Neural cell (in vitro differentiated cells): ENCODE data around the gene NDFIP1. TPM values are rescaled to one million over a fixed set of nuclear protein-coding genes. Genes with fewer than 3 reads are reported as not detected.

Experiments
- H2AFZ ChIP-seq: fragments of 200-600, 300-800 bp; sonication (generic), shearing (Covaris generic); 2 replicates; pipeline ENCODE4 v1.6.0; 2014; ENCODE audit warnings: low read depth, mild to moderate bottlenecking, antibody characterized with exemption, low read length, moderate library complexity
- H3F3A ChIP-seq: fragments of 200-600 bp; shearing (Covaris generic); 2 replicates; pipeline ENCODE4 v1.6.1; 2016; ENCODE audit warnings: mild to moderate bottlenecking, moderate library complexity, mixed read lengths, antibody characterized with exemption, low read length; ENCODE audit not compliant: insufficient read depth, poor library complexity, severe bottlenecking
- H3K27ac ChIP-seq: fragments of 200-600, 300-800 bp; sonication (generic), shearing (Covaris generic); 2 replicates; pipeline ENCODE4 v1.5.1; 2014; ENCODE audit warnings: mild to moderate bottlenecking, low read length, moderate library complexity
- H3K27me3 ChIP-seq: fragments of 300-800, 200-600 bp; sonication (generic), shearing (Covaris generic); 2 replicates; pipeline ENCODE4 v1.6.0; 2014; ENCODE audit warnings: mild to moderate bottlenecking, low read depth, low read length, moderate library complexity; ENCODE audit not compliant: insufficient read depth
- H3K36me3 ChIP-seq: fragments of 300-800, 200-600 bp; sonication (generic), shearing (Covaris generic); 2 replicates; pipeline ENCODE4 v1.5.1; 2014; ENCODE audit warnings: mild to moderate bottlenecking, antibody characterized with exemption, low read length, moderate library complexity; ENCODE audit not compliant: insufficient read depth
- H3K4me2 ChIP-seq: fragments of 300-800, 200-600 bp; sonication (generic), shearing (Covaris generic); 2 replicates; pipeline ENCODE4 v1.6.0; 2014; ENCODE audit warnings: mild to moderate bottlenecking, low read length
- H3K4me3 ChIP-seq: fragments of 300-800, 200-600 bp; sonication (generic), shearing (Covaris generic); 2 replicates; pipeline ENCODE4 v1.5.1; 2014; ENCODE audit warnings: mild to moderate bottlenecking, low read length, moderate library complexity
- H3K79me2 ChIP-seq: fragments of 200-600 bp; shearing (Covaris generic); replicated peaks from 2 replicates; pipeline ENCODE4 v1.6.0; 2014; ENCODE audit warnings: mild to moderate bottlenecking, low read length, moderate library complexity; ENCODE audit not compliant: insufficient read depth
- H3K9ac ChIP-seq: fragments of 300-800, 200-600 bp; sonication (generic), shearing (Covaris generic); 2 replicates; pipeline ENCODE4 v1.6.1; 2016; ENCODE audit warnings: mild to moderate bottlenecking, low read length, mixed read lengths
- H3K9me2 ChIP-seq: fragments of 200-600 bp; shearing (Covaris generic); 2 replicates; pipeline ENCODE4 v1.6.1; 2016; ENCODE audit warnings: mild to moderate bottlenecking, low read length, mixed read lengths; ENCODE audit not compliant: insufficient read depth
- H3K9me3 ChIP-seq: fragments of 200-600, 300-800 bp; sonication (generic), shearing (Covaris generic); 2 replicates; pipeline ENCODE4 v1.6.1; 2016; ENCODE audit warnings: mild to moderate bottlenecking, mixed run types, low read length, moderate library complexity, mixed read lengths
- H4K20me1 ChIP-seq: fragments of 200-600 bp; shearing (Covaris generic); 2 replicates; pipeline ENCODE4 v1.6.1; 2016; ENCODE audit warnings: mild to moderate bottlenecking, mixed run types; ENCODE audit not compliant: insufficient read depth
- CTCF ChIP-seq: fragments of 450-650 bp; IDR thresholded peaks from 2 replicates; pipeline ENCODE4 v1.5.1; 2014; ENCODE audit warnings: antibody characterized with exemption, mild to moderate bottlenecking, moderate library complexity; ENCODE audit not compliant: poor library complexity, severe bottlenecking
- EP300 ChIP-seq: fragments of 450-650 bp; conservative IDR thresholded peaks from 2 replicates; pipeline ENCODE4 v1.6.1; 2014; ENCODE audit warnings: antibody characterized with exemption, mild to moderate bottlenecking, moderate library complexity; ENCODE audit not compliant: poor library complexity, severe bottlenecking
- EZH2 ChIP-seq: fragments of 200-600, 300-800 bp; shearing (Covaris generic), sonication (generic); IDR thresholded peaks from 2 replicates; pipeline ENCODE4 v1.6.1; 2014; ENCODE audit warnings: antibody characterized with exemption, low read length, borderline replicate concordance, mild to moderate bottlenecking; ENCODE audit not compliant: insufficient read depth, poor library complexity, severe bottlenecking
- MXI1 ChIP-seq: fragments of 450-650 bp; conservative IDR thresholded peaks from 2 replicates; pipeline ENCODE4 v1.6.1; 2014; ENCODE audit warnings: antibody characterized with exemption, mild to moderate bottlenecking; ENCODE audit not compliant: poor library complexity, severe bottlenecking
- POLR2AphosphoS5 ChIP-seq: IDR thresholded peaks from 2 replicates; pipeline ENCODE4 v1.6.1; 2012
- RAD21 ChIP-seq: fragments of 450-650 bp; conservative IDR thresholded peaks from 2 replicates; pipeline ENCODE4 v1.6.1; 2014; ENCODE audit warnings: antibody characterized with exemption, mild to moderate bottlenecking, moderate library complexity
- REST ChIP-seq: IDR thresholded peaks from 2 replicates; pipeline ENCODE4 v1.6.1; 2012; ENCODE audit warnings: borderline replicate concordance
- SMC3 ChIP-seq: fragments of 450-650 bp; conservative IDR thresholded peaks from 2 replicates; pipeline ENCODE4 v1.6.1; 2014; ENCODE audit warnings: antibody characterized with exemption, mild to moderate bottlenecking, moderate library complexity; ENCODE audit not compliant: poor library complexity
- TAF1 ChIP-seq: IDR thresholded peaks from 2 replicates; pipeline ENCODE4 v1.6.1; 2012; ENCODE audit warnings: low read depth
- polyA plus RNA-seq: library from polyadenylated mRNA; depleted of rRNA; stranded (reverse); fragments of >200 nt; gene quantifications from 2 replicates; pipeline ENCODE4 v1.2.3, GENCODE V29; 2014

Gene NDFIP1
- polyA plus RNA-seq, 1 donor from 2014 or later = 99.7 TPM

GRCh38 chr5:142168365-142168764, 59.8 kb downstream of the NDFIP1 start:
- no peaks in the 10 kb centered on the region for H3K79me2 ChIP-seq
- H3K4me3 ChIP-seq = no peak overlapping the region
- H2AFZ ChIP-seq = no peak overlapping the region
- no peaks in the 10 kb centered on the region for H3F3A ChIP-seq
- TF ChIP-seq RAD21 (no peak), REST (no peak), EZH2 (no peak), CTCF (no peak), EP300 (no peak), SMC3 (no peak), MXI1 (no peak), TAF1 (no peak), POLR2AphosphoS5 (no peak)
- H3K9ac ChIP-seq = no peak overlapping the region
- H3K27ac ChIP-seq = no peak overlapping the region
- no peaks in the 10 kb centered on the region for H3K36me3 ChIP-seq
- no peaks in the 10 kb centered on the region for H3K9me3 ChIP-seq
- H3K4me2 ChIP-seq = no peak overlapping the region
- no peaks in the 10 kb centered on the region for H4K20me1 ChIP-seq
- no peaks in the 10 kb centered on the region for H3K27me3 ChIP-seq
- H3K9me2 ChIP-seq = no peaks in the 10 kb centered on the region

DNA sequence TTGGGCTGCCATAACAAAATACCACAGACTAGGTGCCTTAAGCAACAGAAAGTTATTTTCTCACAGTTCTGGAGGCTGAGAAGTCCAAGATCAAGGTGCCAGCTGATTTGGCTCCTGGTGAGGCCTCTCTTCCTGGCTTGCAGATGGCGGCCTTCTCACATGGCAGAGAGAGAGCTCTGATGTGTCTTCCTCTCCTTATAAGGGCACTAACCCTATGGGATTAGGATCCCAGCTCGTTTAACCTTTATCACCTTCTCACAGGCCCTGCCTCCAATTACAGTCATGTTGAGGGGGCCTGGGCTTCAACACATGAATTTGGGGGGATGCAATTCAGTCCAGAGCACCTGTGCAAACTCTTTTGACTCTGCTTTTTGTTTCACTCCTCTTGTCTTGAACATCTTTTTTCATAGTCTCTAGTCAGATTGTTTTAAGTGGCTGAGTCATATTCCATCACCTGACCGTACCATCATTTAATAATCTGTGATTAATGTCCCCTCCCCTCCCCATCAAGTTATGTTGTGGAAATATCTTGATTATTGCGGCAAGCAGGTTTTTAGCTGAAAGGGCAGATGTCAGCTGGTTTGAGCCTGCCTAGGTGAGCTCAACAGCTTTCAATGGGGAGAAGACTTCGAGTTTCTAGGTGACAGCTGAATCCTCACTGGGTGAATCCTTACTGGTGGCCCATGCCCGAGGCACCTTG, 61.8 kb downstream of the NDFIP1 start:
- Histone ChIP-seq H3K27me3 (no peaks in the 10 kb centered on the region), H3K36me3 (no peaks in the 10 kb centered on the region), H4K20me1 (no peaks in the 10 kb centered on the region), H3K9me3 (no peaks in the 10 kb centered on the region), H3K9ac (no peak overlapping the region), H3F3A (no peaks in the 10 kb centered on the region), H2AFZ (no peak overlapping the region), H3K9me2 (no peaks in the 10 kb centered on the region), H3K4me2 (no peak overlapping the region), H3K79me2 (no peaks in the 10 kb centered on the region), H3K27ac (no peak overlapping the region), H3K4me3 (no peak overlapping the region)
- no peak for TF ChIP-seq TAF1
- no peak for TF ChIP-seq RAD21
- no peak for TF ChIP-seq MXI1
